WERI-Rb-1 (cell line): Measurements from ENCODE around the gene SPTB.

Experiments
- DNase-seq: peaks from one replicate; pipeline ENCODE4 v3.0.0-alpha.2; 2020
- H3K27ac ChIP-seq: fragments of 250-450 bp; sonication (Bioruptor Pico); 2 replicates; pipeline ENCODE4 v1.5.1; 2020; ENCODE audit warnings: mild to moderate bottlenecking, moderate library complexity
- H3K27me3 ChIP-seq: fragments of 250-450 bp; sonication (Bioruptor Pico); 2 replicates; pipeline ENCODE4 v1.5.1; 2021; ENCODE audit warnings: mild to moderate bottlenecking, low read depth, moderate library complexity; ENCODE audit not compliant: insufficient read depth, severe bottlenecking
- H3K36me3 ChIP-seq: fragments of 250-450 bp; sonication (Bioruptor Pico); 2 replicates; pipeline ENCODE4 v1.5.1; 2020; ENCODE audit warnings: mild to moderate bottlenecking, moderate library complexity
- H3K4me3 ChIP-seq: 2 replicates; pipeline ENCODE4 v1.5.1; 2011; ENCODE audit warnings: low read depth, mild to moderate bottlenecking, control low read depth, low read length
- H3K9me3 ChIP-seq: fragments of 250-450 bp; sonication (Bioruptor Pico); 2 replicates; pipeline ENCODE4 v1.5.1; 2021; ENCODE audit warnings: mild to moderate bottlenecking, moderate library complexity; ENCODE audit not compliant: severe bottlenecking
- CTCF ChIP-seq: IDR thresholded peaks from 2 replicates; pipeline ENCODE4 v1.5.1; 2011; ENCODE audit warnings: low read depth, mild to moderate bottlenecking, control low read depth, inconsistent platforms, low read length

The SPTB gene

GRCh38 chr14:64856529-64857445 is 22.9 kb downstream of the SPTB start:
- no peaks in the 10 kb centered on the region for H3K27me3 ChIP-seq
- no peak for DNase-seq
- H3K9me3 ChIP-seq, result no peaks in the 10 kb centered on the region
- no peak for TF ChIP-seq CTCF
- H3K4me3 ChIP-seq, result no peak overlapping the region
- no peaks in the 10 kb centered on the region for H3K36me3 ChIP-seq
- no peak overlapping the region for H3K27ac ChIP-seq

GRCh38 chr14:64855721-64856528 is 23.8 kb downstream of the SPTB start:
- Histone ChIP-seq H3K9me3 (no peaks in the 10 kb centered on the region), H3K27ac (no peak overlapping the region), H3K27me3 (no peaks in the 10 kb centered on the region), H3K4me3 (no peak overlapping the region), H3K36me3 (no peaks in the 10 kb centered on the region)
- no peak for TF ChIP-seq CTCF
- no peak for DNase-seq

DNA sequence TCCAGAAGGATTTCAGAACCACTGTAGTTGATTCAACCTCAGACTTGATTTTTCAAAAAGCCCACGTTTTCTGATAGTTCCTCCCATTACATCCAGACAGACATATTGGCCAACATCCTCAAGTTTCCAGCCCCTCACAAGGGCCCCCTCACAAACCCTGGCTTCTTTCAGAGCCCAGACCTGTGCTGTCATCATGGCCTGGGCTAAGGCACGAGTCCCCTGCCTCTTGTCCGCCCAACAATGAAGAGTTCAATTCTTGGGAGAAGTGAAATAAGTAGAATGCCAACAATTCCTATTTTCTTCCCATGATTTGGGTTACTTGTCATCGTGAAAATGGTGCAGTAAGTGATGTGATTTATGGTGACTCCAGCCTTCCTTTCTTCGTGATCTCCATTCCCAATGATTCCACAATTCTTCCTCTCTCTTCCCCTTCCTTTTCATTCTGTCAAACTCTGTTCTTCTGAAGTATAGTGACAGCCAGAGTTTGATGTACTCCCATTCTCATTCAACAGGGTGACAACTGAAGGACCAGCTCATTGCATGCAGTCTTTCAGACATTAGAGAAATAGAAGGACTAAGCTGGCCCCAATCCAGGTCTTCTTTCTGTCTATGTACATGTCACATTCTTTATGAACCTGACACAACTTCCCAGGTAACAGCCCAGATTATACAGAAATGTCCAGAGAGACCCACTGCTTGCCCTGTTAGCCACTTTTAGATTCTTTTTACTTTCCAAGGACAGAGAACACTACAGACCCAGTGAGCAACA is 29.2 kb downstream of the SPTB start:
- Histone ChIP-seq H3K4me3 (no peak overlapping the region), H3K27me3 (no peaks in the 10 kb centered on the region), H3K27ac (no peak overlapping the region), H3K9me3 (no peaks in the 10 kb centered on the region), H3K36me3 (no peaks in the 10 kb centered on the region)
- no peak for TF ChIP-seq CTCF
- DNase-seq, result no peak

- Histone ChIP-seq H3K36me3 (no peaks in the 10 kb centered on the region), H3K9me3 (no peaks in the 10 kb centered on the region), H3K27ac (no peak overlapping the region), H3K4me3 (no peak overlapping the region), H3K27me3 (no peaks in the 10 kb centered on the region)
- no peak for DNase-seq
- TF ChIP-seq CTCF, result no peak
Observed at GRCh38 chr14:64849940-64850339, 29.8 kb downstream of the SPTB start.

DNA sequence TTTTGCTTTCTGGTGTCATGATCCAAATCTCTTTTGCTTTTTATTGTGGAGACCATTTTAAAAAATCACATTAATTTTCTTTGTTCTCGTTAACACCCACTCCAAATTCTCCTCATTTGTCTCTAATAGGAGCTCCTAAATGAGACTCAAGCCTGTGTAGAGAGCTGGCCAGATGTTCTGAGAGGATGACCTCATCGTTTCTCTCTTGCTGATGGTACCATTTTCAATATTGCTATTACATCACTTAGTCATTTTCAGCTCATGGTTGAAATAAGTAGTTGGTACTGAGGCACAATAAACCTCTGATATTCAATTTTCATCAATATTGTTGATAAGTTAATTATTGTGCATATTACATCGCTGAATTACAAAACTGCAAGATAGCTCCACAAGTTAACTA is 31.5 kb downstream of the SPTB start:
- DNase-seq, result no peak
- TF ChIP-seq CTCF, result no peak
- Histone ChIP-seq H3K27me3 (no peaks in the 10 kb centered on the region), H3K4me3 (no peak overlapping the region), H3K27ac (no peak overlapping the region), H3K36me3 (no peaks in the 10 kb centered on the region), H3K9me3 (no peaks in the 10 kb centered on the region)
